ENCODE measurements around the gene RD3L.

The RD3L gene

DNA sequence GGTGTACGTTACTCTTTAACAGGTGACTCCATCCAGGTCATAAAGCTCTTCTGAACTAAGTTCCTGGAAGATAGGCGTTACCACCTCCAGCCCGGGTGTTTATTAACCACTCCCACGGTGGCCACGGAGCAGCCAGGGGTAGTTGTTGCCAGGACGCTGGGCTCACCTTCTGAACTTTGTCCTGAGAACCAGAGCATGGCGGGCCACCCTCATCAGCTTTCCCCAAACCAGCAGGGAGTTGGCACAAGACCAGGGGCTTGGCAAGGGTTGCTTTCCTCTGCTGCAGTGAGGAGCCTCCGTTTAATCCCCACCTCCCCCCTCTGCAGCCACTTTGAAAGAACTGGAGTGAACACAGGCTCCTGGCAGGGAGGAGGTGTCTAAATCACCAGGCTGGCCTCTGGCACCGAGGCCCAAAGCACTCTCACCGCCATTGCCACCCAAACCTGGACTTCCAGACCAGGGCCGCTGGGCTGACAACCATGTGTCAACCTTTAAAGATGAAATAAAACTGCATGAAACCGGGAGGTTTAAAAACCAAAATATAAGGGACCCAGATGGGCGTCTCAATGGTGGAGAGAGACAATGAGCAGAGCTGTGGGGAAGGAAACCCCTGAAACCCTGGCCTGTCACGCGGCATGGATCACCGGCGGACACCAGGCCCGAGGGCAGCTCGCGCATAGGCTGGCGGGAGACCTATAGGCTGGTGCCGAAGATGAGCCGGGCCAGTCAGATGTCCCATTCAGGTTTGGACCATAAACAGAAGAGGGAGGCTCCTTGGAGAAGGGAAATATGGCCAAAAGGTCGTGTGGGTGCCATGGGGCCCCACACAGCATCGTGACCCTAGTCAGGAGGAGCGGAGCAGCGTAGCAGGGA is 45.0 kb downstream of the RD3L start:
- Histone ChIP-seq H3K36me3 (ENCODE audit: control insufficient read depth in 2 of 2, insufficient read depth in 2 of 2, low read length in 2 of 2) (no peaks in the 10 kb centered on the region), H3K27me3 (ENCODE audit: control insufficient read depth in 2 of 2, insufficient read depth in 2 of 2, low read length in 2 of 2) (no peaks in the 10 kb centered on the region), H3K9me3 (ENCODE audit: control insufficient read depth in 2 of 2, low read length in 2 of 2) (no peaks in the 10 kb centered on the region), H3K4me1 (ENCODE audit: control insufficient read depth in 2 of 2, insufficient read depth in 2 of 2, low read length in 2 of 2) (peaks cover 38 to 54% of the 10 kb centered on the region in 2 donors), H3K9ac (ENCODE audit: low read depth in 1 of 2, low read length in 2 of 2) (peak overlapping the region in 1 of 2 donors; percentile 55), H3K4me3 (ENCODE audit: low read length in 2 of 2) (peak overlapping the region in 1 of 2 donors; percentile 46), H3K27ac (ENCODE audit: low read depth in 2 of 2, low read length in 2 of 2) (peak overlapping the region; percentile 84 to 93)

DNA sequence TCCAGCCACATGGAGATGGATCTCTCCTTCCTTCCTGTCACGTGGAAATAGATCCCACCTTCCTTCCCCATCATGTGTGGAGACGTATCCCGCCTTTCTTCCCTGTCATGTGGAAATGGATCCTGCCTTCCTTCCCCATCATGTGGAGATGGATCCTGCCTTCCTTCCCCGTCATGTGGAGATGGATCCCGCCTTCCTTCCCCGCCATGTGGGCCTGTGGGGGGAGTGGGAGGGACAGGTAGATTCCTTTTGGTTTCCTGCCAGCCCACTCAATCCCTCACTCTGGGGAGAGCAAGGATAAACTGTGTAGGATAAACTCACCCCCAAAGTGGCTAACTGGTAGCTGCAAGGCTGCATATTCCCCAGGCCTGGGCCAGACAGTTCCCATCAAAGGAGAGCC is 45.8 kb downstream of the RD3L start:
- H3K27me3 ChIP-seq (ENCODE audit: control insufficient read depth in 2 of 2, insufficient read depth in 2 of 2, low read length in 2 of 2): no peaks in the 10 kb centered on the region
- H3K9ac ChIP-seq (ENCODE audit: low read depth in 1 of 2, low read length in 2 of 2): peak overlapping the region; percentile 43 to 55
- H3K27ac ChIP-seq (ENCODE audit: low read depth in 2 of 2, low read length in 2 of 2): peak overlapping the region; percentile 84 to 93
- peak overlapping the region; percentile 32 to 46 for H3K4me3 ChIP-seq (ENCODE audit: low read length in 2 of 2)
- no peaks in the 10 kb centered on the region for H3K36me3 ChIP-seq (ENCODE audit: control insufficient read depth in 2 of 2, insufficient read depth in 2 of 2, low read length in 2 of 2)
- no peaks in the 10 kb centered on the region for H3K9me3 ChIP-seq (ENCODE audit: control insufficient read depth in 2 of 2, low read length in 2 of 2)
- peaks cover 38 to 56% of the 10 kb centered on the region in 2 donors for H3K4me1 ChIP-seq (ENCODE audit: control insufficient read depth in 2 of 2, insufficient read depth in 2 of 2, low read length in 2 of 2)

DNA sequence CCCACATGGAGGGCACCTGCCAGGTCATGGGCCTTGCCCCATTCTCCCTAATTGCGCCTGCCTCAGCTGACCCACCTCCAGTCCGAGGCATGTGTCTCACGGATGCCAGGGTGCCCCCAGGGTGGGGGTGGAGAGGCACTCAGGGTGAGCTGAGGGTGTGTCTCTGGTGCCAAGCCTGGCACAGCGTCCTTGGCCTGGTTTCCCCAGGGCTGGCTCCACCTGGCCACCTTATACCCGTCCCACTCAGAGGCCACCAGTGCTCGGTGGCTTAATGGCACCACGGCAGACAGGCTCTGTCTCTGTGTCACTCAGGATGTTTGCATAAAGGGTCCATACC is 47.6 kb downstream of the RD3L start:
- peak overlapping the region; percentile 68 to 77 for H3K27ac ChIP-seq (ENCODE audit: low read depth in 2 of 2, low read length in 2 of 2)
- H3K4me1 ChIP-seq (ENCODE audit: control insufficient read depth in 2 of 2, insufficient read depth in 2 of 2, low read length in 2 of 2): peaks cover 49 to 73% of the 10 kb centered on the region in 2 donors
- peak overlapping the region in 1 of 2 donors; percentile 33 for H3K9ac ChIP-seq (ENCODE audit: low read depth in 1 of 2, low read length in 2 of 2)
- H3K9me3 ChIP-seq (ENCODE audit: control insufficient read depth in 2 of 2, low read length in 2 of 2): no peaks in the 10 kb centered on the region
- H3K4me3 ChIP-seq (ENCODE audit: low read length in 2 of 2): no peak overlapping the region
- H3K36me3 ChIP-seq (ENCODE audit: control insufficient read depth in 2 of 2, insufficient read depth in 2 of 2, low read length in 2 of 2): no peaks in the 10 kb centered on the region
- no peaks in the 10 kb centered on the region for H3K27me3 ChIP-seq (ENCODE audit: control insufficient read depth in 2 of 2, insufficient read depth in 2 of 2, low read length in 2 of 2)

DNA sequence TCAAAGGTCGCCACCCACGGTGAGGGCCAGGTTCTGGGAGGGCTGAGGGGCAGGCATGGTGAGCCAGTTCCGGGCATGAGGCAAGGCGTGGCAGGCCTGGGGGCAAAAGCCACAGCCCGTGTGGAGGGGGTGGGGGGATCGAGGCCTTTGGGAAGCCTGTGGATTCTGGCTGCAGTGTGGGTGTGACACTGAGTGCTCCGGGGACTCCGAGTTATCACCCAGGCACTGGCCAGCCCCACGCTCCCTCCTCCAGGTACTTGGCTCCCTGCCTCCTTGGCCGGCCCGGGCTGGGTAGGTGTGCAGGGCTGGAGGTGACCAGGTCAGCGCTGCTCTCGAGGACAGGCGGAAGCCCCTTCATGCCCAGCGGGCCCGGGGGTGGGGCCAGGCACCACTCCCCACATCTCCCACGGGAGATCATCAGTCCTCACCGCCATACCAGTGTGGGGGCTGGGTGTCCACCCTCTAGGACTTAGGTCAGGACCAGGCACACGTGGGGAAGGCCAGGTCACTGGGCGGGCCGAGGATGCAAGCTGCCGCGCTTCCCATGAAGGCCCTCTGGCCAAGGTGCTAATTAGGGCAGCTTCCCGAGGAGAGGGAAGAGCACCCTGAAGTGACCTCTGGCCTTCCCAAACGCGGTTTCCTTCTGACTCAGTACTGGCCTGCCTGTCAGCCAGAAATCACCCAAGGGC is 48.2 kb downstream of the RD3L start:
- Histone ChIP-seq H3K4me3 (ENCODE audit: low read length in 2 of 2) (no peak overlapping the region), H3K9me3 (ENCODE audit: control insufficient read depth in 2 of 2, low read length in 2 of 2) (no peaks in the 10 kb centered on the region), H3K4me1 (ENCODE audit: control insufficient read depth in 2 of 2, insufficient read depth in 2 of 2, low read length in 2 of 2) (peaks cover 55 to 74% of the 10 kb centered on the region in 2 donors), H3K27ac (ENCODE audit: low read depth in 2 of 2, low read length in 2 of 2) (peak overlapping the region; percentile 68 to 77), H3K9ac (ENCODE audit: low read depth in 1 of 2, low read length in 2 of 2) (peak overlapping the region in 1 of 2 donors; percentile 33), H3K27me3 (ENCODE audit: control insufficient read depth in 2 of 2, insufficient read depth in 2 of 2, low read length in 2 of 2) (no peaks in the 10 kb centered on the region), H3K36me3 (ENCODE audit: control insufficient read depth in 2 of 2, insufficient read depth in 2 of 2, low read length in 2 of 2) (no peaks in the 10 kb centered on the region)

DNA sequence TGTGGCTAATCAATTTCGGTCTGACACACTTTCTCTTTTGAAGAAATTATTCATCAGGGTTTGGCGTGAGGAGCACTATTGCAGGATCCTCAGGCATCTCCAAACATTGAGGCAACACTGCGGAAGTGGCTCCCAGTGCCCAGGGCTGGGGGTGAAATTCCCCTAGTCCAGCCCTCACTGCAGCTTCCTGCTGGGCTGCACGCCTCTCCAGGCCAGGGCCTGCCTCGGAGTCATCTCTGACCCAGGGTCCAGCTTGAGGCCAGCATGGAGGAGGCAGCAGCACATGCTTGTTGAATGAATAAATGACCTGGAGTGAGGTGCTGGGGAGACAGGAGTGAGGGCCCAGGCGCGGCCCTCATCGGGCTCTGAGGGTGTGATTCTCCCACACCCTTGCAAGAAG is 50.1 kb downstream of the RD3L start:
- H3K4me1 ChIP-seq (ENCODE audit: control insufficient read depth in 2 of 2, insufficient read depth in 2 of 2, low read length in 2 of 2): peaks cover 55 to 73% of the 10 kb centered on the region in 2 donors
- H3K27ac ChIP-seq (ENCODE audit: low read depth in 2 of 2, low read length in 2 of 2): no peak overlapping the region

DNA sequence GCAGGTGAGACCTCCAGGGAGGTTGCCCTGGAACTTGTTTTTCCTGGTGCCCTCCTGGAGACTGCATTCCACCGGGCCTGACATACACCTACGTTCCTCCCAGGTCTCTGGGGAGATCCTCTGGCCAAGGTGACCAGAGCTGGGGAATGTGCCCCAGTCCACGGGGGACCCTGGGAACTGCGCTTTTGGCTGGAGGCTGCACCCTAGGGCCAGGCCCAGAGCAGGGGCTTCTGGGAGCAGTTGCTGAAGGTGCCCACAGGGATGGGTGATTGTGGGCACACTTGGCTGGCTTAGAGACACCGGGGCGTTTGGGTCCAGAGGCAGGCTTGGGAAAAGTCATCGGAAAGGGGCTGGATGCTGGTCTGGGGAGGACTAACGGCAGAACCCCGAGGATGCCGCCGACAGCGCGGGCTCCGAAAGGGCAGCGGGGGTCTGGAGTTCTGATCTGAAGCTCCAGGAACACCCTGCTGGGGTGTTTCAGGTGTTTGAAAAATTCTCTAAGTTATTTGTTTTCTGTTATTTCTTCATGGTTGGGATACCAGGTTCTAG is 50.6 kb downstream of the RD3L start:
- Histone ChIP-seq H3K4me1 (ENCODE audit: control insufficient read depth in 2 of 2, insufficient read depth in 2 of 2, low read length in 2 of 2) (peaks cover 52 to 71% of the 10 kb centered on the region in 2 donors), H3K4me3 (ENCODE audit: low read length in 2 of 2) (no peak overlapping the region), H3K9me3 (ENCODE audit: control insufficient read depth in 2 of 2, low read length in 2 of 2) (no peaks in the 10 kb centered on the region), H3K27ac (ENCODE audit: low read depth in 2 of 2, low read length in 2 of 2) (no peak overlapping the region), H3K27me3 (ENCODE audit: control insufficient read depth in 2 of 2, insufficient read depth in 2 of 2, low read length in 2 of 2) (no peaks in the 10 kb centered on the region), H3K36me3 (ENCODE audit: control insufficient read depth in 2 of 2, insufficient read depth in 2 of 2, low read length in 2 of 2) (no peaks in the 10 kb centered on the region), H3K9ac (ENCODE audit: low read depth in 1 of 2, low read length in 2 of 2) (peak overlapping the region in 1 of 2 donors; percentile 26)

More for the DNA sequence above, 50.1 kb downstream of the RD3L start:
- H3K27me3 ChIP-seq (ENCODE audit: control insufficient read depth in 2 of 2, insufficient read depth in 2 of 2, low read length in 2 of 2): no peaks in the 10 kb centered on the region
- no peaks in the 10 kb centered on the region for H3K36me3 ChIP-seq (ENCODE audit: control insufficient read depth in 2 of 2, insufficient read depth in 2 of 2, low read length in 2 of 2)
- no peak overlapping the region for H3K4me3 ChIP-seq (ENCODE audit: low read length in 2 of 2)
- H3K9ac ChIP-seq (ENCODE audit: low read depth in 1 of 2, low read length in 2 of 2): no peak overlapping the region
- H3K9me3 ChIP-seq (ENCODE audit: control insufficient read depth in 2 of 2, low read length in 2 of 2): no peaks in the 10 kb centered on the region

DNA sequence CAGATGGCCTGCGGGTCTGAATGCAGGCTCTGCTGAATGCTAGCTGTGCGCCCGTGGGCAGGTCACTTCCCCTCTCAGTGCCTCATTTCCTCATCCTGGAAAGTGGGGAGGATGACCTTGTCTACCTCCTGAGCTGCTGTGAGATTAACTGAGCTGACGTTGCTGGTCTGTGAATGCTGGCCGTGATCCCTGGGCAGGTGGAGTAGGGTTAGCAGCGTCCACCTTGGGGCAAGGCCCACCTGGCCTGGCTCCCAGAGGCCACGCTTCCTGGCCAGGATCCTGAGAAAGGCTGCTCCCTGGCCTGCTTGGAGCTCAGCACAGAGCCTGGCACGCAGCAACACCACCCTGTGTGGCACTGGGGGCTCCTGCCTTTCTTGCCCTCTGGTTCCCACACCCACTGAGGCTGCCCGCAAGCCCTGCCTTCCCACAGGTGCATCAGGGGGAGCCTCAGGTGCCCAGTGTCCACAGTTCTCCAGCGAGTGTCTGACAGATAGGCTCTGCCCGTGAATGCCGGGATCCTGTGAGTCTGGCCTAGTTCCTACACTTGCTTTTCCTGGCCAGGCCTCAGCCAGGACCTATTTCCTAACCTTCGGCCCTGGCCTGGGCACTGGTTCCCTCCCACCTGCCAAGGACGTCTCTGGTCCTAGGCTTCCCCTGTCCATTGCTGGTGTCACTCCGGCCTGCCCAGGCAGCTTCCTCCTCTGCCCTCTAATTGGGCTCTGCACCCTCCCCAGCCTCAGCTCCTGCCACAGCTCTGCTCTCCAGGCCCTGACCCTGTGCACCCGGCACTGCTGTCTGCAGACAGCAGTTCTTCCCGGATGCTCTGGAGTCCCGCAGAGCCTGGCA is 51.3 kb downstream of the RD3L start:
- no peak overlapping the region for H3K27ac ChIP-seq (ENCODE audit: low read depth in 2 of 2, low read length in 2 of 2)
- H3K9ac ChIP-seq (ENCODE audit: low read depth in 1 of 2, low read length in 2 of 2): peak overlapping the region in 1 of 2 donors; percentile 26

More for the DNA sequence above, 51.3 kb downstream of the RD3L start:
- Histone ChIP-seq H3K27me3 (ENCODE audit: control insufficient read depth in 2 of 2, insufficient read depth in 2 of 2, low read length in 2 of 2) (no peaks in the 10 kb centered on the region), H3K9me3 (ENCODE audit: control insufficient read depth in 2 of 2, low read length in 2 of 2) (no peaks in the 10 kb centered on the region), H3K36me3 (ENCODE audit: control insufficient read depth in 2 of 2, insufficient read depth in 2 of 2, low read length in 2 of 2) (no peaks in the 10 kb centered on the region), H3K4me3 (ENCODE audit: low read length in 2 of 2) (no peak overlapping the region), H3K4me1 (ENCODE audit: control insufficient read depth in 2 of 2, insufficient read depth in 2 of 2, low read length in 2 of 2) (peaks cover 48 to 64% of the 10 kb centered on the region in 2 donors)
